GM21423 (cell line): ENCODE data around the gene PRSS27.

Experiments used
- ATAC-seq: cut with Tn5 transposase; IDR thresholded peaks from one replicate; pipeline ENCODE4 v1.9.1; 2021; ENCODE audit warnings: mild to moderate bottlenecking, moderate library complexity; ENCODE audit not compliant: unreplicated experiment

Gene PRSS27

DNA sequence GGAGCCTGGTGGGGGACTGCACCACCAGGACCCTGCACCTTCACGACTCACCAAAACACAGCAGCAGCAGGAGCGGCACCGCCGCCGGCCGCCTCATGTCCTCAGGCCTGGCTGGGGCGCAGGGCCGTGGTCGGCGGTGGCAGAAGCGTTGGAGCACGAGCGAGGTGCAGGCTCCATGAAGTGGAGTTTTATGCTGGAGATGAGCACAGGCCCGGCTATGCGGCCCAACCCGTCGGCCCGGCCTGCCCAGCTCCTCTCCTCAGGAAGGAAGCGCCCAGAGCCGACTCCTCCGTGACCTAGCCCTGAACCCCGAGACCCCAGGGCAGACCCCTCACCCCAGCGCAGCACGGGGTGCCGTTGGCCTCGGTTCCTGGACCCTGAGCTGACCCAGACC lies at the start of gene PRSS27:
PRSS27 (minus strand) TSS at position 161 of the 394 bp plus-strand sequence; CDS start at position 97, 64 bp downstream.
- ATAC-seq: no peak

DNA sequence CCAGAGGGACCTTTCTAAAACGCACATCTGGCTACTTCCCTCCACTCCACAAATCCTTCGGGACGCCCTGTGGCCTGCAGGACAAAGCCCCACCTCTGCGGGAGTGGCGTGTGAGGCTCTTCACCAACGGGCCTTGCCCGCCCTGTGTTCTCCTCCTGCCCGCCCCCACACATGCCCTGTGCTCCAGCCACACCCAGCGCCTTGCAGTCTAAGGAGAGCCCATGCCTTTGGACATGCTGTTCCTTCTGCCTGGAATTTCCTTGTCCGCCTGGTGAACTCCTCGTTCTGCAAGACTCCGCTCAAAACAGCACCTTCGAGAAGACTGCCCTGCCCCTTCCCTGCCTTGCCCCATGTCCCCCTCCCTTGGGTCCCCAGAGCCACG lies 49.6 kb upstream of the PRSS27 start:
- ATAC-seq: no peak

DNA sequence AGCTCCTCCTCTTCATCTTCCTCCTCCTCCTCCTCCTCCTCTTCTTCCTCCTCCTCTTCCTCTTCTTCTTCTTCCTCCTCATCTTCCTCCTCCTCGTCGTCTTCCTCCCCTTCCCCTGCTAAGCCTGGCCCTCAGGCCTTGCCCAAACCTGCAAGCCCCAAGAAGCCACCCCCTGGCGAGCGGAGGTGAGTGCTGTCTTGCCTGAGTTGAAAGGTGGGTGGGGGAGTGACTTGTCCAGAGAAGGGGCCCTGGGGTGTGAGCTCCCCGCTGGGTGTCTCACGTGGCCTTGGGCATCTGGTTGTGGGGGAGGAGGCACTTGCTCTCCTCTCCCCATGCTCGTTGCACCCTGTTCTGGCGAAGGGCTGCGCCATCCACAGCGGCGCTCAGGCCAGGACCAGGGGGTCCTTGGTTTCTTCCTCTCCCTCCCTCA lies 49.1 kb upstream of the PRSS27 start:
- no peak for ATAC-seq

DNA sequence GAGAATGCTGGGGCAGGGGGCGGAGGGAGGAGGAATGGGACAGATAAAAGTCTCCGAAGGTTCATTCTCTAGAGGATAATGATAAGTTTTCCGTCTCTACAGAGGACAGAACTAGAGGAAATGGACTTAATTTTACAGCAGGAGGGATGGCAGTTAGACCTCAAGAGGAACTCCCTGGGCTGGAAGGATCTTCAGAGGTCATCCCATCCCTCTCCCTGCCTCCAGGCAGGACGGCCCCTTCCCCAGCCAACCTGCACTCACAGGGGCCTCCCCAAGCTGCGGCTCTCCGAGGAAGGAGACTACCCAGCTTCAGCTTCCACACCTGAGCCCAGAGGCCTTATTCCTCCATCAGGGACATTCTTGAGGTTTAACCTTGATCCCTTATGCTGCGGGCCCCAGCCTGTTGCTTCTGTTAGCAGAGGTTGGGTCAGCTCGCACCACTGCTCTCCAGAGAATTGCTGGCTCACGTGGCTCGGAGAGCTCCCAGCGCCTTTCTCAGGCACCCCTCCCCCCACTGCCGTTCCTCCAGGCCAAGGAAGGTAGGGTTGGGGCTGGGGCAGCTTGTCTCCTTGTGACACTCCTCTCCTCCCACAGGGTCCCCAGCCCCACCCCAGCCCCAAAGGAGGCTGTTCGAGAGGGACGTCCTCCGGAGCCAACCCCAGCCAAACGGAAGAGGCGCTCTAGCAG lies 48.5 kb upstream of the PRSS27 start:
- ATAC-seq: no peak

DNA sequence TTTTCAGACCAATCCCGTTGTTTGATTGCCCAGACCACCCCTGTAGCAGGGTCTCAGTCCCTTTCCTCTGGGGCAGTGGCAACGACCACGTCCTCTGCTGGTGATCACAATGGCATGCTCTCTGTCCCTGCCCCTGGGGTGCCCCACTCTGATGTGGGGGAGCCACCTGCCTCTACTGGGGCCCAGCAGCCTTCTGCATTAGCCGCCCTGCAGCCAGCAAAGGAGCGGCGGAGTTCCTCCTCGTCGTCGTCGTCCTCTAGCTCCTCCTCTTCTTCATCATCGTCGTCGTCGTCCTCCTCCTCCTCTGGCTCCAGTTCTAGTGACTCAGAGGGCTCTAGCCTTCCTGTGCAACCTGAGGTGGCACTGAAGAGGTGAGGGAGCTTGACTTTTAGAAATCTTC lies 47.9 kb upstream of the PRSS27 start:
- ATAC-seq: no peak

DNA sequence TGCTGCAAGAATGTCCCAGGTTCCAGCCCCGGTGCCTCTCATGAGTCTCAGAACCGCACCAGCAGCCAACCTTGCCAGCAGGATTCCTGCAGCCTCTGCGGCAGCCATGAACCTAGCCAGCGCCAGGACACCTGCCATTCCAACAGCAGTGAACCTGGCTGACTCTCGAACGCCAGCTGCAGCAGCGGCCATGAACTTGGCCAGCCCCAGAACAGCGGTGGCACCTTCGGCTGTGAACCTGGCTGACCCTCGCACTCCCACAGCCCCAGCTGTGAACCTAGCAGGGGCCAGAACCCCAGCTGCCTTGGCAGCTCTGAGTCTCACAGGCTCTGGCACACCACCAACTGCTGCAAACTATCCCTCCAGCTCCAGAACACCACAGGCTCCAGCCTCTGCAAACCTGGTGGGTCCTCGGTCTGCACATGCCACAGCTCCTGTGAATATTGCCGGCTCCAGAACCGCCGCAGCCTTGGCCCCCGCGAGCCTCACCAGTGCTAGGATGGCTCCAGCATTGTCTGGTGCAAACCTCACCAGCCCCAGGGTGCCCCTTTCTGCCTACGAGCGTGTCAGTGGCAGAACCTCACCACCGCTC lies 47.2 kb upstream of the PRSS27 start:
- no peak for ATAC-seq

DNA sequence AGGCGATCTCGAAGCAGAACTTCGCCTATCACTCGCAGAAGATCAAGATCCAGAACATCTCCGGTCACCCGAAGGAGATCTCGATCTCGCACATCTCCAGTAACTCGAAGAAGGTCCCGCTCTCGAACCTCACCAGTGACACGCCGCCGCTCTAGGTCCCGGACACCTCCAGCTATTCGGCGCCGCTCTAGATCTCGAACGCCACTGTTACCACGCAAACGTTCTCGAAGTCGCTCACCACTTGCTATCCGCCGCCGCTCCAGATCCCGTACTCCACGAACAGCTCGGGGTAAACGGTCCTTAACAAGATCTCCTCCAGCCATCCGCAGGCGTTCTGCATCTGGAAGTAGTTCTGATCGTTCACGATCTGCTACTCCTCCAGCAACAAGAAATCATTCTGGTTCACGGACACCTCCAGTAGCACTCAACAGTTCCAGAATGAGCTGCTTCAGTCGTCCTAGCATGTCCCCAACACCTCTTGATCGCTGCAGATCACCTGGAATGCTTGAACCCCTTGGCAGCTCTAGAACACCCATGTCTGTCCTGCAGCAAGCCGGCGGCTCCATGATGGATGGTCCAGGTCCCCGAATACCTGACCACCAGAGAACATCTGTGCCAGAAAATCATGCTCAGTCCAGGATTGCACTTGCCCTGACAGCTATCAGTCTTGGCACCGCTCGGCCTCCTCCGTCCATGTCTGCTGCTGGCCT lies 46.6 kb upstream of the PRSS27 start:
- no peak for ATAC-seq

DNA sequence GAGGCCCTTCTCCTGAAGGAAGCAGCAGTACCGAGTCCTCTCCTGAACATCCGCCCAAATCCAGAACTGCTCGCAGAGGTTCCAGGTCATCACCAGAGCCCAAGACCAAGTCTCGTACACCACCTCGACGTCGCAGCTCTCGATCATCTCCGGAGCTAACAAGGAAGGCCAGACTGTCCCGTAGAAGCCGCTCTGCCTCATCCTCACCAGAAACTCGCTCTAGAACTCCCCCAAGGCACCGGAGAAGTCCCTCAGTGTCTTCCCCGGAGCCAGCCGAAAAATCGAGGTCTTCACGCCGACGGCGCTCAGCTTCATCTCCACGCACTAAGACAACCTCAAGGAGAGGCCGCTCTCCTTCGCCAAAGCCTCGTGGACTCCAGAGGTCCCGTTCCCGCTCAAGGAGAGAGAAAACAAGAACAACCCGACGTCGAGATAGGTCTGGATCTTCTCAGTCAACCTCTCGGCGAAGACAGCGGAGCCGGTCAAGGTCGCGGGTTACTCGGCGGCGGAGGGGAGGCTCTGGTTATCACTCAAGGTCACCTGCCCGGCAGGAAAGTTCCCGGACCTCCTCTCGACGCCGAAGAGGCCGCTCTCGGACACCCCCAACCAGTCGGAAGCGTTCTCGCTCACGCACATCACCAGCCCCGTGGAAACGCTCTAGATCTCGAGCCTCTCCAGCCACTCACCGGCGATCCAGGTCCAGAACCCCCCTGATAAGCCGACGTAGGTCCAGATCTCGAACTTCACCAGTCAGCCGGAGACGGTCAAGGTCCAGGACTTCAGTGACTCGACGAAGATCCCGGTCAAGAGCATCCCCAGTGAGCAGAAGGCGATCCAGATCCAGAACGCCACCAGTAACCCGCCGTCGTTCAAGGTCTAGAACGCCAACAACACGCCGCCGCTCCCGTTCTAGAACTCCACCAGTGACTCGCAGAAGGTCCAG lies 45.7 kb upstream of the PRSS27 start:
- no peak for ATAC-seq

DNA sequence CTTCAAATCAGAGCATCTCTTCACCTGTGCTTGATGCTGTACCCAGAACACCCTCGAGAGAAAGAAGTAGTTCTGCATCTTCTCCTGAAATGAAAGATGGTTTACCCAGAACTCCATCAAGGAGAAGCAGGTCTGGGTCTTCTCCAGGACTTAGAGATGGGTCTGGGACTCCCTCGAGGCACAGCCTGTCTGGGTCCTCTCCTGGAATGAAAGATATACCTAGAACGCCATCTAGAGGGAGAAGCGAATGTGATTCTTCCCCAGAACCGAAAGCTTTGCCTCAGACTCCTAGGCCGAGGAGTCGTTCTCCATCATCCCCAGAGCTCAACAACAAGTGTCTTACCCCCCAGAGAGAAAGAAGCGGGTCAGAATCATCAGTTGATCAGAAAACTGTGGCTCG lies 44.7 kb upstream of the PRSS27 start:
- ATAC-seq: no peak

DNA sequence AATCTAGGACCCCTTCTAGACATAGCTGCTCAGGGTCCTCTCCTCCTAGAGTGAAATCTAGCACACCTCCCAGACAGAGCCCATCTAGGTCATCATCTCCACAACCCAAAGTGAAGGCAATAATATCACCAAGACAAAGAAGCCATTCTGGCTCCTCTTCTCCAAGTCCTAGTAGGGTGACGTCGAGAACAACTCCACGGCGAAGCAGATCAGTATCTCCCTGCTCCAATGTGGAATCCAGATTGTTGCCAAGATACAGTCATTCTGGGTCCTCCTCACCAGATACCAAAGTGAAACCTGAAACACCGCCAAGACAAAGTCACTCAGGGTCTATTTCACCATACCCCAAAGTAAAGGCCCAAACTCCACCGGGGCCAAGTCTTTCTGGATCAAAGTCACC lies 43.1 kb upstream of the PRSS27 start:
- no peak for ATAC-seq

DNA sequence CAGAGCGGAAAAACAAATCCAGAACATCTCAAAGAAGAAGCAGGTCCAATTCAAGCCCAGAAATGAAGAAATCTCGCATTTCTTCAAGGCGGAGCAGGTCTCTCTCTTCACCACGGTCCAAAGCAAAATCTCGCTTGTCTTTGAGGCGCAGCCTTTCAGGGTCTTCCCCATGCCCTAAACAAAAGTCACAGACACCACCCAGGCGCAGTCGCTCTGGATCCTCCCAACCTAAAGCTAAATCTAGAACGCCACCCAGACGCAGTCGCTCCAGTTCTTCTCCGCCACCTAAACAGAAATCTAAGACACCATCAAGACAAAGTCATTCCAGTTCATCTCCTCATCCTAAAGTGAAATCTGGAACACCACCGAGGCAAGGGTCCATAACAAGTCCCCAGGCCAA lies 42.7 kb upstream of the PRSS27 start:
- no peak for ATAC-seq

DNA sequence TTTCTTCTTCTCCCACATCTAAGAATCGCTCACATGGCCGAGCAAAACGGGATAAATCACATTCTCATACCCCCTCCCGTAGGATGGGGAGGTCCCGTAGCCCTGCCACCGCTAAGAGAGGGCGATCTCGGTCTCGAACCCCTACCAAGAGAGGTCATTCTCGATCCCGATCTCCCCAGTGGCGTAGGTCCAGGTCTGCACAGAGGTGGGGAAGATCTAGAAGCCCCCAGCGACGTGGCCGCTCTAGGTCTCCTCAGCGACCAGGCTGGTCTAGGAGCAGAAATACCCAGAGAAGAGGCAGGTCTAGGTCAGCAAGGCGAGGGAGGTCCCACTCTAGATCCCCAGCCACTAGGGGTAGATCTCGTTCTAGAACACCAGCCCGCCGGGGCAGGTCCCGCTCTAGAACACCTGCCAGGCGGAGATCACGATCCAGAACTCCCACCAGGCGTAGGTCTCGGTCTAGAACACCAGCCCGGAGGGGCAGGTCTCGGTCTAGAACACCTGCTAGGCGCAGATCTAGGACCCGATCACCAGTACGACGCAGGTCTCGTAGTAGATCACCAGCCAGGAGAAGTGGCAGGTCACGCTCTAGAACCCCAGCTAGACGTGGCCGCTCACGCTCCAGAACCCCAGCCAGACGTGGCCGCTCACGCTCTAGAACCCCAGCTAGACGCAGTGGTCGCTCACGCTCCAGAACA lies 42.0 kb upstream of the PRSS27 start:
- no peak for ATAC-seq

DNA sequence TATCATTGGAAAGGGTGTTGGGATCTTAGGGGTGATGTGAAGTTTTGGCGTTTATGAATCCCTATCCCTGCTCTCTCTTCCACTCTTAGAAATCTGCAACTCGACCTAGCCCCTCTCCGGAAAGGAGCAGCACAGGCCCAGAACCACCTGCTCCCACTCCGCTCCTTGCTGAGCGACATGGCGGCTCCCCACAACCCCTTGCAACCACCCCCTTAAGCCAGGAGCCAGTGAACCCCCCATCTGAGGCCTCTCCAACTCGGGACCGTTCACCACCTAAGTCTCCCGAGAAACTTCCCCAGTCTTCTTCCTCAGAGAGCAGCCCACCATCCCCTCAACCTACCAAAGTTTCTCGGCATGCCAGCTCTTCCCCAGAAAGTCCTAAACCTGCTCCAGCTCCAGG lies 41.4 kb upstream of the PRSS27 start:
- ATAC-seq: no peak

DNA sequence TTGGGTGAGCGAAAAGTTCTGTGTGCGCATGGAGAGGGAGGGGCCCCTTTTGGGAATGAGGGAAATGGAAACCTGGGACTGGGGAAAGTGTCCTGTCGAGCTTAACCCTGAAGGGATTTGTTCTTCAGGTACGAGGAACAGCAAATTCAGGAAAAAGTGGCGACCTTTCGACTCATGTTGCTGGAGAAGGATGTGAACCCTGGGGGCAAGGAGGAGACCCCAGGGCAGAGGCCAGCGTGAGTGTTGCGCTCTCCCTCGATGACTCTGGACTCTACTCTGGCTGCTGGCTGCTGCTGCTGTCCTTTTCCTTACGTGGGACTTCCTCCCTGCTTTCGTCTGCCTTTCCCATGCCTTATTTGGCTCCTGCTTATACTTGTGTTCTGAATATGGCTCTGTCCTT lies 37.3 kb upstream of the PRSS27 start:
- ATAC-seq: no peak

DNA sequence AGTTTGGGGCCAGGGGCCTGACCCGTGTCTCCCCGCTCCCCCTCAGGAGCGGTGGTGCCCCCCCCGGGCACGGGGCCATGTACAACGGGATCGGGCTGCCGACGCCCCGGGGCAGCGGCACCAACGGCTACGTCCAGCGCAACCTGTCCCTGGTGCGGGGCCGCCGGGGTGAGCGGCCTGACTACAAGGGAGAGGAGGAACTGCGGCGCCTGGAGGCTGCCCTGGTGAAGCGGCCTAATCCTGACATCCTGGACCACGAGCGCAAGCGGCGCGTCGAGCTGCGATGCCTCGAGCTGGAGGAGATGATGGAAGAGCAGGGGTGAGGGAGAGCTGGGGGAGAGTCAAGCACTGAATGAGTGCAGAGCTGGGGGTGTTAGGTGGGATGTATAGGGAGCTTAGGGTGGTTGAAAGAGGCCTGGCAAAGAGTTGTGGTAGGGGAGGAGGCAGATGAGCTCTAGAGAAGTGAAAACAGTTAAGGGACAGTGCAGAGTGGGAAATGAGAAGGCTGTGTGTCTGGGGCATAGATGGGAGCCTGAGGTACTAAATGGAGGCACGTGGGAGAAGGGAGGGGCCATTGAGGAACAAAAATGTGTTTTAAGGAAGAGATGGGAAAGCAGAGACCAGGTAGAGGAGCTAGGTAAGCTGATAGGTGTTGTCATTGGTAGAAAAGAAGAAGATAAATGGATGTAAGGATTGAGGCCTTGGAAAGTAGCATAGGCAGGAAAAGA lies 36.4 kb upstream of the PRSS27 start:
- ATAC-seq: no peak

DNA sequence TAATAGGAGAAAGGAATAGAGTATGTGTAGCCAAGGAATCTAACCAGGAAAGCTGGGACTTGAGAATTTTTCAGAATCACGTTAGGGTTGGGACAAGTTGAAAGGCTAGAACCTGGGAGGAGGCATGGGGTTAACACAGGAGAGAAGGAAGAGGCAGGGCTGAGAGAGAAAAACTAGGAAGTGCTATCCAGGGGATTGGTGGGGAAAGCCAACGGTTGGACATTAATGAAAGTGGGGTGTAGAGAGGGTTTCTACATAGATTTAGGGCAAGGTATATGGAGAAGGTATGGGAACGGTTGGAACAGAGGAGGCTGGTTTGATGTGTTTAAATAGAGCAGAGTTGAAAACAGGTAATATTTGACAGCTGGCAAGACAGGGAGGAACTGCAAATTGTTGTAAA lies 35.1 kb upstream of the PRSS27 start:
- no peak for ATAC-seq

DNA sequence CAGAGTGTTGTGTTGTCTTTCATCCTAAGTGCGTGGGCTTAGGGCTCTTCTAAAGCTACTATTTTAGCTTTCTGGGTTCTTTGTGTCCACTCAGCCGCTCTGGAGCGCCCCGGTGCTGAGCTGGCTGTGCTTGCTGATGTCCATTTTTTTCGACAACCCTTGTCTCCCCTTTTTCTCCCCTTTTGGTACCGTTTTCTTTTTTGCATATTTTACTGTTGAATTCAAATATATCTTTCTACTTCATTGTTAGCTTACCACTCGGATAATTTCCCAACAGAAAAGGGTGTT lies 33.7 kb upstream of the PRSS27 start:
- no peak for ATAC-seq

DNA sequence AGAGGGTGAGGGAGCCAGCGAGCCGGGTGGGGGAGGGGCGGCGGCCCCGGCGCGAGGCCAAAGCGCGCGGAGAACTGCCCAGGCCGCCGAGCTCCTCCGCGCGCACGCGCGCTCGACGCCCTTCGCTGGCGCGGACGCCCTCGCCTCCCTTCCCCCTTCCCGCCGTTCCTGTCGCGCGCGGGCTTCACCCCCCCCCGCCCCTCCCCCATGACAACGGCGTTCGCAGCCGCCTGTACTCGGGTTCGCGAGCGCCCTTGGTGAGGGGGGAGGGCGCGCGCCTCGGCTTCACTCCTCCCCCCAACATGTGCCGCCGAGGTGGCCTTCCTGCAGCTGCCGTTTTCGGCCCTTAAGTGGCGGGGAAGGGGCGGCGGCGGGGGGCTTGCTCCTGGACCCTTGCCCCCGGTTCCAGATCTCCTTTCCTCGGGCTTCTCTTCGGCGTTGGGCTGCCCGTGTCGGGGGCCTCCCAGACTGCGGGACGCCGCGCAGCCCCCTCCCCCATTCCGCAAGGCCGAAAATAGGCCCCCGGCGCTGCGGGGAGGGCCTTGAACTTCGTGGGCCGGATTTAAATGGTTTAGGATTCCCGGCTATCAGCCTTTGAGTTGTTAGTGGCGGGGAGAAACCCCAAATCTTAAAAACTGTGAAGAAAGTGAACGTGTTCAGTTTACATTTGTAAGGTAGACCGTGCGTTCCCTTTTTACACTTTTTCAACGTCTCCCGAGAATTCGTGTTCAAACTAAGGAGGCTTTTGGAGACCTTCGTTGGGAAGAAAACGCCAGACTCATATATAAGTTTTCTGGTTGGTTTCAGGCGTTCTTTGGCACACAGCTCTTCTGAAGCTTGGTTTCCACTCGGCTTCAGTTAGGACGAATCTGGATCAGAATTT lies 33.1 kb upstream of the PRSS27 start:
- peak; percentile 39 for ATAC-seq
